ENCODE measurements around the gene MACO1. TPM values are rescaled to one million over a fixed set of nuclear protein-coding genes. Genes with fewer than 3 reads are reported as not detected.

Gene MACO1
- total RNA-seq, 1 experiment from 2014 or later, result 16.3 TPM

GRCh38 chr1:25524568-25525360 is 94.1 kb downstream of the MACO1 start:
- Histone ChIP-seq H4K8ac (replicated peaks; ENCODE audit: insufficient read length, low read depth, low read length) (no peak overlapping the region), H2BK5ac (ENCODE audit: insufficient read length, low read length) (no peak overlapping the region), H2BK120ac (ENCODE audit: low read depth, low read length, poor library complexity, severe bottlenecking) (no peak overlapping the region), H4K91ac (ENCODE audit: insufficient read length, low read depth, low read length) (no peak overlapping the region), H2BK20ac (ENCODE audit: low read depth, low read length, poor library complexity, severe bottlenecking) (no peak overlapping the region), H3T11ph (ENCODE audit: low read length) (no peak overlapping the region), H3K79me1 (ENCODE audit: insufficient read depth, low read depth, low read length, poor library complexity, severe bottlenecking) (no peaks in the 10 kb centered on the region), H4K20me1 (ENCODE audit: control insufficient read depth, insufficient read depth, insufficient read length) (no peaks in the 10 kb centered on the region), H3K27me3 (ENCODE audit: insufficient read depth, low read length) (no peaks in the 10 kb centered on the region), H3K18ac (ENCODE audit: insufficient read length, low read depth, low read length) (no peak overlapping the region), H3K9ac (ENCODE audit: extremely low read depth, insufficient read length, low read length) (no peak overlapping the region), H4K5ac (ENCODE audit: insufficient read length, low read depth, low read length) (no peak overlapping the region), H2BK12ac (ENCODE audit: insufficient read length, low read depth, low read length) (no peak overlapping the region), H3K4me1 (ENCODE audit: insufficient read depth, low read length) (peaks cover under 1% of the 10 kb centered on the region; the same call in 1 of the 2 replicates), H3K23me2 (ENCODE audit: insufficient read length, low read depth, low read length, poor library complexity, severe bottlenecking) (no peaks in the 10 kb centered on the region), H3K23ac (ENCODE audit: insufficient read length, low read depth, low read length) (no peak overlapping the region), H3K4ac (ENCODE audit: low read depth, low read length) (no peak overlapping the region), H3K79me2 (ENCODE audit: insufficient read depth, low read length) (no peaks in the 10 kb centered on the region), H3K56ac (ENCODE audit: insufficient read length, low read depth, low read length) (no peak overlapping the region), H2AFZ (ENCODE audit: low read length) (no peak overlapping the region), H2AK5ac (ENCODE audit: insufficient read length, low read length) (no peak overlapping the region), H3K14ac (ENCODE audit: insufficient read depth, low read length) (no peak overlapping the region), H2BK15ac (ENCODE audit: low read depth, low read length) (peak overlapping the region; percentile 9; the same call in 1 of the 2 replicates), H3K27ac (ENCODE audit: insufficient read length, low read depth, low read length) (no peak overlapping the region), H3K4me2 (ENCODE audit: insufficient read depth, insufficient read length, low read length) (no peak overlapping the region), H3K9me3 (ENCODE audit: control insufficient read depth, low read depth, low read length) (no peaks in the 10 kb centered on the region)
- no peak overlapping the region; a peak in 1 of 5 replicates for H3K4me3 Mint-ChIP-seq
- H3K27me3 Mint-ChIP-seq (ENCODE audit: low read depth), result peaks cover 5% of the 10 kb centered on the region
- no peak overlapping the region for H3K27ac Mint-ChIP-seq
- no CpG with 5 or more reads among the region's 15 CpGs for WGBS (ENCODE audit: extremely low coverage, insufficient read length, low lambda C conversion rate)
- peaks cover 2 to 9% of the 10 kb centered on the region in 2 experiments; a peak in 3 of 5 replicates for H3K9me3 Mint-ChIP-seq
- H3K4me1 Mint-ChIP-seq, result peaks cover 4% of the 10 kb centered on the region in 2 experiments
- DNase-seq, result no peak
- TF ChIP-seq CTCF (conservative IDR thresholded peaks at IDR 0.05), result no peak
- H3K36me3 Mint-ChIP-seq (ENCODE audit: insufficient read depth in 1 of 3, low read depth in 3 of 3), result no peaks in the 10 kb centered on the region; a peak in 1 of 7 replicates
